PFSK-1 (cell line): ENCODE data around the gene CHMP1B.

Experiments
- POLR2AphosphoS5 ChIP-seq: IDR thresholded peaks from 2 replicates; pipeline ENCODE4 v1.6.1; 2012; ENCODE audit warnings: low read depth, mild to moderate bottlenecking, control low read depth, low read length, moderate library complexity
- REST ChIP-seq, 2 experiments: IDR thresholded peaks; 2 replicates each; pipeline versions ENCODE4 v1.6.1 to v1.8.0; 2011 to 2012; ENCODE audit warnings: low read depth in 2 of 2, low read length in 2 of 2, control low read depth in 1 of 2, inconsistent platforms in 1 of 2, mild to moderate bottlenecking in 1 of 2, moderate library complexity in 1 of 2; ENCODE audit not compliant: insufficient read depth in 1 of 2
- TAF1 ChIP-seq: IDR thresholded peaks from 2 replicates; pipeline ENCODE4 v1.6.1; 2012; ENCODE audit warnings: low read length, control low read depth, borderline replicate concordance; ENCODE audit not compliant: insufficient read depth

GRCh38 chr18:11883153-11883552, 31.9 kb downstream of the CHMP1B start:
- TF ChIP-seq POLR2AphosphoS5 = no peak
- TF ChIP-seq REST (IDR thresholded peaks at IDR 0.05; ENCODE audit: insufficient read depth in 1 of 2, low read depth in 2 of 2, low read length in 2 of 2) = no peak
- TF ChIP-seq TAF1 = no peak
